Stimulated activated effector memory CD8-positive, alpha-beta T cell treated with anti-CD3 and anti-CD28 coated beads, Interleukin-12 subunit alpha, Interleukin-12 subunit beta, amount 100 ng/mL, for 72 hours (primary cell): ENCODE results near the gene REX1BD.
"Not testable (repeated sequence)": the region's sequence is repeated elsewhere in the genome, so short reads cannot be mapped to it uniquely, and the experiment has no call there.

Source experiments
- ATAC-seq: fragments of 150-1000 bp; cut with Tn5 transposase; 2 replicates; pipeline ENCODE4 v1.10.0; 2021
- DNase-seq, 2 donors: peaks; one replicate each; pipeline ENCODE4 v3.0.0; 2021 to 2022; ENCODE audit warnings: low spot score in 2 of 2
- H3K27ac Mint-ChIP-seq: one replicate; pipeline ENCODE4 v1.8.0; 2022; ENCODE audit warnings: mild to moderate bottlenecking, mixed read lengths
- H3K36me3 Mint-ChIP-seq: one replicate; pipeline ENCODE4 v1.8.0; 2022; ENCODE audit warnings: mild to moderate bottlenecking, mixed read lengths
- H3K4me1 Mint-ChIP-seq: one replicate; pipeline ENCODE4 v1.8.0; 2022; ENCODE audit warnings: mixed read lengths
- H3K4me3 Mint-ChIP-seq: one replicate; pipeline ENCODE4 v1.8.0; 2022; ENCODE audit warnings: mild to moderate bottlenecking, mixed read lengths
- H3K9me3 Mint-ChIP-seq: one replicate; pipeline ENCODE4 v1.8.0; 2022; ENCODE audit warnings: mixed read lengths

The REX1BD gene

GRCh38 chr19:18592732-18593131, 4.1 kb downstream of the REX1BD start:
- H3K27ac Mint-ChIP-seq, DNase-seq, H3K9me3 Mint-ChIP-seq, H3K4me3 Mint-ChIP-seq, ATAC-seq: not testable (repeated sequence)
- H3K4me1 Mint-ChIP-seq, result peaks cover 46% of the 10 kb centered on the region
- H3K36me3 Mint-ChIP-seq, result peaks cover 34% of the 10 kb centered on the region

GRCh38 chr19:18593367-18594095, 4.9 kb downstream of the REX1BD start:
- H3K4me1 Mint-ChIP-seq, result peaks cover 39% of the 10 kb centered on the region
- ATAC-seq (no peak), DNase-seq (peak in 1 of 2 donors; percentile 50)
- peaks cover 34% of the 10 kb centered on the region for H3K36me3 Mint-ChIP-seq
- no peak overlapping the region for H3K27ac Mint-ChIP-seq
- H3K4me3 Mint-ChIP-seq, result peak overlapping the region; percentile 74
- H3K9me3 Mint-ChIP-seq, result no peaks in the 10 kb centered on the region

GRCh38 chr19:18594096-18594823, 5.7 kb downstream of the REX1BD start:
- Mint-ChIP-seq H3K27ac (peak overlapping the region; percentile 86), H3K9me3 (no peaks in the 10 kb centered on the region), H3K4me1 (peaks cover 39% of the 10 kb centered on the region), H3K4me3 (peak overlapping the region; percentile 74), H3K36me3 (peaks cover 30% of the 10 kb centered on the region)
- ATAC-seq (peak; percentile 75), DNase-seq (peak; percentile 79 to 86)

DNA sequence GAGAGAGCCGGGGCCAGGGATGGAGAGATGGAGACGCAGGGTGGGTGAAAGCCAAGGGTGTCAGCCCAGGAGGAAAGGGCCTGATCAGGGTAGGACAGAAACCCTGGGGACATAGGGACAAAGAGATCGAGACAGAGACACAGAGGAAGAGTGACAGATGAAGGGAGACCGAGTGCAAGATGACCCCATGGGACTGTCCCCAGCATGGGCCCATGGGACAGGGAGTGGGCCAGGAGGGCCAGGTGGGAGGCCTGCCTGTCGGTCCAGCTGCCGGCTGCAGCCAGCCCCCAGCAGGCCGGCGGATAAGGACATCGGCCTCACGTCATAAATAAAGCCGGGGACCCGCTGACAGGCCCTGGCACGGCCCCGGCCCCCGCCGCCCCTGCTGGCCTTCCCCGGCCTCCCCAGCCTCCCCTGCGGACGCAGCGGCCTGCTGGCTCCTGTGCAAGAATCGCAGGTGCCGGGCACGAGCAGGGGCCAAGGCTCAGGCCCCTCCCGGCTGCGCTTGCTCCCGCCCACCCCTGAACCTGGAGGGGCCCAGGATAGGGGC, 6.3 kb downstream of the REX1BD start:
- Mint-ChIP-seq H3K27ac (peak overlapping the region; percentile 86), H3K4me1 (peaks cover 34% of the 10 kb centered on the region), H3K36me3 (peaks cover 24% of the 10 kb centered on the region), H3K9me3 (no peaks in the 10 kb centered on the region), H3K4me3 (peak overlapping the region; percentile 74)
- DNase-seq (no peak), ATAC-seq (no peak)

DNA sequence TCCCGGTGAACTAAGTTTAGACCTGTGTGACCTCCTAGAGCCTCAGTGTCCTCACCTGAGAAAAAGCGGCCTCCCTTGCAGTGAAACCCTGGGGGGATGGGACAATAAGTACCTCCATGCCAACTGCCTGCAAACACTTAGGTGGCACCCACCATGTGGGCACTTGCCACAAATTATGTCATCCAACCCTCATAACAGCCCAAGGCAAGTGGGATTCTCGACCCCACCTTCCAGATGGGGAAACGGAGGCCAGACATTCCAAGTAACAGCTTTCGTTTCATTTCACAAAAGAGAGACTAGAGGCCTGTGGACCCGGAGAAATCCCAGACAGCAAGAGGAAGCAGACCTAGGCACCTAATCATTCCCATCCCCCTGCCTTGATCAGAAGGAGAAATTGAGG, 6.9 kb downstream of the REX1BD start:
- Mint-ChIP-seq H3K27ac (no peak overlapping the region), H3K4me1 (peaks cover 28% of the 10 kb centered on the region), H3K9me3 (no peaks in the 10 kb centered on the region), H3K4me3 (peak overlapping the region; percentile 74), H3K36me3 (peaks cover 18% of the 10 kb centered on the region)
- DNase-seq, result no peak
- ATAC-seq, result no peak

DNA sequence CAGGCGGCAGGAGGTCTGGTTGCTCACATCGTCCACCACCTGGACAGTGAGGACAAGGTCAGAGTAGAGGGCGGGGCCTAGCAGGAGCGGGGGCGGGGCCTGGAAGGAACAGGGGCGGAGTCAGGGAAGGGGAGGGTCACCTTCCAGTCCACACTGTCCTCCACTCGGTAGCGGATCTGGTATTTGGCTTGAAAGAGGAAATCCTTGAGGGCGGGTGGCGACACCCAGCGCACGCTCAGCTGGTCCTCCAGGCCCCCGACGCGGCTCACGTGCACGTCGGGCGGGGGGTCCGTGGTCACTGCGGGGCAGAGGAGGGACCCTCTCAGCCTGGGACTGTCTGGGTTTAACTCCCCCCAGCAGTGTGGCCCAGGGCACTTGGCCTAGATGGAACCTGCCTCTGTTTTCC, 8.2 kb downstream of the REX1BD start:
- Mint-ChIP-seq H3K4me1 (peaks cover 24% of the 10 kb centered on the region), H3K27ac (no peak overlapping the region), H3K9me3 (no peaks in the 10 kb centered on the region), H3K4me3 (no peak overlapping the region), H3K36me3 (peaks cover 5% of the 10 kb centered on the region)
- peak; percentile 4 for ATAC-seq
- no peak for DNase-seq

- H3K4me1 Mint-ChIP-seq, result peaks cover 27% of the 10 kb centered on the region
- no peak overlapping the region for H3K4me3 Mint-ChIP-seq
- no peaks in the 10 kb centered on the region for H3K9me3 Mint-ChIP-seq
- ATAC-seq (no peak), DNase-seq (no peak)
- no peak overlapping the region for H3K27ac Mint-ChIP-seq
- no peaks in the 10 kb centered on the region for H3K36me3 Mint-ChIP-seq
These were observed 9.4 kb downstream of the REX1BD start for GRCh38 chr19:18597809-18598660.

- Mint-ChIP-seq H3K4me1 (peaks cover 18% of the 10 kb centered on the region), H3K27ac (no peak overlapping the region), H3K36me3 (no peaks in the 10 kb centered on the region), H3K9me3 (no peaks in the 10 kb centered on the region), H3K4me3 (no peak overlapping the region)
- no peak for ATAC-seq
- no peak for DNase-seq
These were observed 10.9 kb downstream of the REX1BD start for GRCh38 chr19:18599485-18599884.

GRCh38 chr19:18600692-18601397, 12.2 kb downstream of the REX1BD start:
- DNase-seq, H3K4me3 Mint-ChIP-seq, H3K36me3 Mint-ChIP-seq, H3K9me3 Mint-ChIP-seq, ATAC-seq, H3K27ac Mint-ChIP-seq: not testable (repeated sequence)
- H3K4me1 Mint-ChIP-seq, result peaks cover 13% of the 10 kb centered on the region

DNA sequence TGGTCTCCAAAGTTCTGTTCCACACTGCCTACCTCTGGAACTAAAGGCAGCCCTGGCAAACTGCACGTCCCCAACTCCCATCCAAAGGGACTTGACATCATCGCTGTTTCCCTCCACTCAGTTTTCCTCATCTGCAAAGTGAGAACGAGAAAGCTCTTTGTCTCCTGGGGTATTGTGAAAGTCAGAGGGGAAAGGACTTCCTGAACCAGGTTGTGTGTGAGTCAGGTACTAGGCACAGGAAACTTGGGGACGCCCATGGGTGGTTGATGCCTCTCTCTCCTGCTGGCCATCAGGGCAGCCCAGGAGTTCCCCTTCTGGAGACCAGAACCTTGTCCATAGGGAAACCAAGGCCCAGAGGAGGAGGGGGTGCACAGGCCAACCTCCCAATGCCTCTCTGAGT, 13.3 kb downstream of the REX1BD start:
- DNase-seq, result no peak
- Mint-ChIP-seq H3K36me3 (no peaks in the 10 kb centered on the region), H3K4me1 (peaks cover 13% of the 10 kb centered on the region), H3K4me3 (no peak overlapping the region), H3K27ac (no peak overlapping the region), H3K9me3 (no peaks in the 10 kb centered on the region)
- no peak for ATAC-seq

GRCh38 chr19:18603255-18603957, 14.8 kb downstream of the REX1BD start:
- ATAC-seq, result peak; percentile 55
- H3K9me3 Mint-ChIP-seq, result no peaks in the 10 kb centered on the region
- peaks cover 21% of the 10 kb centered on the region for H3K4me1 Mint-ChIP-seq
- no peak for DNase-seq
- no peaks in the 10 kb centered on the region for H3K36me3 Mint-ChIP-seq
- no peak overlapping the region for H3K4me3 Mint-ChIP-seq
- H3K27ac Mint-ChIP-seq, result no peak overlapping the region

DNA sequence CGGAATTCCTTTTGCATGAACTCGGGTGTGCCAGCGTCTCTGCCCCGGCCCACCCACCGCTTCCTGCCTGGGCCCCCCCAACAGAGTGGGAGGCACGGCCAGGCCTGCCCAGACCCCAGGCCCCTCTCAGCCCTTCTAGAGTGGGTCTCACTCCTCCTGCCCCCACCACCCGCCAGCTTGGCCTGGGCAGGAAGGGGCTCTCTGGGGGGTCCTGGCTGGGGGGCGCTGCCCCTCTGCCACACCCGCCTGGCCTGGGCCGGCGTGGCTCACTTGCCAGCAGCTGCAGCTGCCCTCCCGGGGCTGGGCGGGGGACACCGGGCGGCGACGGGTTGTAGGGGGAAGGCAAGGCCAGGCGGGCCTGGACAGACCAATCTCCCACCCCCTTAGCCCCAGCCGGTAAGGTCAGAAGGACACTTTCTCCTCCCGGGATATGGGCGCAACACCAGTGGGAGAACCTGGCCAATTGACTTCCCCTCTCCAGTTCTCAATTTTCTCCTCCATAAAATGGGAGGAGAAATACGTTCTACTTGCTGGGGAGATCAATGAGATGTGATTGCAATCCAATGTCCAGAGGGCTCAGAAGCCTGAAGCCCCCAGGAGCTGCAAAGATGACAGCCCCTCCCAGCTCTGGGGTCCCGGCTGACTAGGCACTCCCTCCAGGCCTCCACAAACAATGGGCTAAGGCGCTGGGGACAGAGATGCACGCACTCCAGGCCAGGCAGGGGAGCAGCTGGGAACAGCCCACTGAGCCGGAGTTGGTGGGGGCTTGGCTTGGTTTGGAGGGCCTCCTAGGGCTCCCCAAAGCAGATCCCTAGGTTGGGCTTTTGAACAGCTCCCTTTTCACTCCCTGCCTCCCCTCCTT, 15.6 kb downstream of the REX1BD start:
- Mint-ChIP-seq H3K4me3 (no peak overlapping the region), H3K9me3 (no peaks in the 10 kb centered on the region), H3K27ac (no peak overlapping the region), H3K36me3 (no peaks in the 10 kb centered on the region), H3K4me1 (peaks cover 21% of the 10 kb centered on the region)
- no peak for DNase-seq
- ATAC-seq, result no peak

DNA sequence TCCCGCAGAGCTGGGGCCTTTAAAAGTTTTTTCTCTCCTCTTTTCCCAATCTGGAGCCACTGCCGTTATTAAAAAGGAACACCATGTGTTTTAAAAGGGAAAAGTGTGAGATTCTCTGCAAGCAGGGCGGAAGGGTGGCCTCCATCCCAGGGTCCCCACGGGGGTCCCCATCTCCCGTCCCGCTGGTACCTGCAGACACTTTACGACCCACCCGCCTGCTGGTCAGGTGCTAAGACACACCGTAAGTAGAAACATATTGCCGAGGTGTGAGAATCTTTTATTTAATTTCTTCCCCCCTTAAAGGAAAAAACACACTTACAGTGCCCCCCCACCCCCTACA, 16.2 kb downstream of the REX1BD start:
- no peak overlapping the region for H3K27ac Mint-ChIP-seq
- ATAC-seq (no peak), DNase-seq (no peak)
- no peak overlapping the region for H3K4me3 Mint-ChIP-seq
- no peaks in the 10 kb centered on the region for H3K9me3 Mint-ChIP-seq
- H3K4me1 Mint-ChIP-seq, result peaks cover 21% of the 10 kb centered on the region
- no peaks in the 10 kb centered on the region for H3K36me3 Mint-ChIP-seq

- Mint-ChIP-seq H3K4me1 (peaks cover 21% of the 10 kb centered on the region), H3K9me3 (no peaks in the 10 kb centered on the region), H3K4me3 (peak overlapping the region; percentile 30), H3K36me3 (no peaks in the 10 kb centered on the region), H3K27ac (no peak overlapping the region)
- ATAC-seq (no peak), DNase-seq (no peak)
These were observed 16.6 kb downstream of the REX1BD start for GRCh38 chr19:18605196-18605545.
